HG03354 (cell line): ENCODE results near the gene NOL12.

Experiments used
- ATAC-seq: cut with Tn5 transposase; IDR thresholded peaks from one replicate; pipeline ENCODE4 v1.9.1; 2021; ENCODE audit warnings: mild to moderate bottlenecking; ENCODE audit not compliant: unreplicated experiment, poor library complexity, severe bottlenecking

The NOL12 gene

DNA sequence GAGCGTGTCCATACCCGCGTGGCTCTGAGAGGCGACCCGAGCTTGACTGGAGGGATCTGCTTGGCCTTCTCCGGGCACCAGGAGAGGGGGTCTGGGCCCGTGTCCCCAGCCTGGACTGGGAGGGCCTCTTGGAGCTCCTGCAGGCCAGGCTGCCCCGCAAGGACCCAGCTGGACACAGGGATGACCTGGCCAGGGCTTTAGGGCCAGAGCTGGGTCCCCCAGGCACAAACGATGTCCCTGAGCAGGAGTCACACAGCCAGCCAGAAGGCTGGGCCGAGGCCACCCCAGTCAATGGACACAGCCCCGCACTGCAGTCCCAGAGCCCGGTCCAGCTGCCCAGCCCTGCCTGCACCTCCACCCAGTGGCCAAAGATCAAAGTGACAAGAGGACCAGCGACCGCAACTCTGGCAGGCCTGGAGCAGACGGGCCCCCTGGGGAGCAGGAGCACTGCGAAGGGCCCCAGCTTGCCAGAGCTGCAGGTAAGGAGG lies 48.9 kb downstream of the NOL12 start:
- ATAC-seq, result no peak

DNA sequence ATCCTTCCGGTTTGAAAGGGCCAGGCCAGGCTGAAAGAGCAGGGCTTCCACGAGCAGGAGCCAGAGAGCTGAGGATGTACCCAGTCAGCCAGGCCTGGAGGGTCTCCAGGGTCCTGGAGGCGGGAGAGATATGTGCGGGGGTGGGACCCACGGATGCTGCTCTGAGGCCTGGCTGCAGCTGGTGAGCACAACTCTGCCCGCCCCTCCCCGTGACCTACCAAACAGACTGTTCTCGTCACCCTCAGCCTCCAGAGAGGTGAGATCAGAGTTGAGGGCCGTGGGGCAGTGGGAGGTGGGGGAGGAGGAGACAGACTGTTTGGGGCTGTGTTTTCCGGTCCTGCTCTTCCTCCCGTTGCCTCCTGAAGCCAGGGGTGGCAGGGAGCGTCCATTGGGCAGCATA lies 52.9 kb downstream of the NOL12 start:
- ATAC-seq, result no peak

DNA sequence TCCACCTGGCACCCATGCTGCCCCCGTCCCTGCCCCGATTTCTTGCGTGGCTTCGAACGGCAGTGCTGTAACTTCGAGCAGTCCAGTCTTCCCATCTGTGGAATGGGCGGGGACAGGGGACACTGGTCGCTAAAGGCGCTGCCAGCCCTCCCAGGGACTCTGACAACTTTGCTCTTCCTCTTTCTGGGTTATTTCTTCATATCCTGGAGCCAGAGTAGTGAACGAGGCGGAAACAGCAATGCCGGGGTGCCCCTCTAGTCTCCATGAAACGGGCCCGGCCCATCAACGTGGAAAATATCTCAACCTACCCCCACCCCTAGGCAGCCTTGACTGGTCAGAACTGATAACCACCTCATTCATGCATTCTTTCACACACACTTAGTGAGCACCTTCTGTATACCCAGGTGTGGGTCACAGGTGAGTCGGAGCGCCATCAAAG lies 53.5 kb downstream of the NOL12 start:
- no peak for ATAC-seq

DNA sequence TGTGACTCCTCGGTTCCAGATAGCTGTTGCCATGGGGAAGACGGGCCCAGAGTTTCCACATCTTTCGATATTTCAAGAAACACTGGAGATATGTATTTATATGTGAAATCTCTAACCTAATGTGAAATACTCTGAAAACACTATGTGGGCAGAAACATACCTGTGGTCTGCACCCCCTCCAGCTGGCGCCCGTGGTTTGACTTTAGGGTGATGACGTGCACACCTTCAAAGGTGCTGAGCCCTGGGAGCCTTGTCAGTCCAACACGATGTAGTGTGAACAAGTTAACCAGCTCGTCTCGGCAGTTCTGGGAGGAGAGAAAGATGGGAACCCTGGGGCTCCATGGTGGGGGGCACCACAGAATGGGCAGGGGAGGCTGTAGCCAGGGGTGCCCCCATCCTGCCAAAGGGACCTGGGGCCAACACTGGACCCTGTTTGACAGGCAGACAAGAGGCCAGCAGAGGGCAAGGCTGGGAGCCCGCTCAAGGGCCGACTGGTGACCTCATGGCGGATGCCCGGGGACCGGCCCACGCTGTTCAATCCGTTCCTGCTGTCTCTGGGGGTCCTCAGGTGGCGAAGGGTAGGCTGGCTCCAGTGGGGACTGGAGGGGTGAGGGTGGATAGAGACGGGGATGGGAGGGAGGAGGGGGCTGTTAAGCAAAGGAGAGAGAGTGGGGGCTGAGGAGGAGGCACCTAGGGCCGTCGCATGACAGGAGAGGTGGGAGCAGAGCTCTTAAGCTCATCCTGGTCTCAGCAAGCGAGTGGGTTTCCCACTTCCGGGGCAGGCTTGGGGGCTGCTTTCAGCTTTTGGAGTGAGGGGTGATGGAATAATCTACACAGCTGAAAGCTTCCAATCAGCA lies 54.5 kb downstream of the NOL12 start:
- no peak for ATAC-seq

DNA sequence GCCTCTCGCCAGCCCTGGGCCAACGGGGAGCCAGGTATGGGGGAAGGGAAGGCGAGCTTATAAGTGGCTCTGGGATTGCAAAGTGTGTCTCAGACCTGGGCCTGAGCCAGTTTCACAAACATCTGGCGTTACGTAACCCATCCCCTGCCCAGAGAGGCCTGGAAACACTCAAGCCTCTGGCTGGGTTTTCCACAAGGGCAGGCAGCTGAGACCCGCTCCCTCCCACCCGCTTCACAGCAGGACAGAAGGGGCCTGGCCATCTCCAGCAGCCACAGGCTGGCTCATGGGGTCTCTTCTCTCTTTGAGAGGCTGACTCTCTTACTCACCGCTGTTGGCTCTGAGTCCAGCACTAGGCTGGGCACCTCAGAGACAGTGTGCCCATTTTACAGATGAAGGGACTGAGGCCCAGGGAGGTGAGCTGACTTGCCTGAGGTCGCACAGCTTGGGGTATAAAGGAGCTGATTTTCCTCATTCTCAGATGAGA lies 55.2 kb downstream of the NOL12 start:
- no peak for ATAC-seq

DNA sequence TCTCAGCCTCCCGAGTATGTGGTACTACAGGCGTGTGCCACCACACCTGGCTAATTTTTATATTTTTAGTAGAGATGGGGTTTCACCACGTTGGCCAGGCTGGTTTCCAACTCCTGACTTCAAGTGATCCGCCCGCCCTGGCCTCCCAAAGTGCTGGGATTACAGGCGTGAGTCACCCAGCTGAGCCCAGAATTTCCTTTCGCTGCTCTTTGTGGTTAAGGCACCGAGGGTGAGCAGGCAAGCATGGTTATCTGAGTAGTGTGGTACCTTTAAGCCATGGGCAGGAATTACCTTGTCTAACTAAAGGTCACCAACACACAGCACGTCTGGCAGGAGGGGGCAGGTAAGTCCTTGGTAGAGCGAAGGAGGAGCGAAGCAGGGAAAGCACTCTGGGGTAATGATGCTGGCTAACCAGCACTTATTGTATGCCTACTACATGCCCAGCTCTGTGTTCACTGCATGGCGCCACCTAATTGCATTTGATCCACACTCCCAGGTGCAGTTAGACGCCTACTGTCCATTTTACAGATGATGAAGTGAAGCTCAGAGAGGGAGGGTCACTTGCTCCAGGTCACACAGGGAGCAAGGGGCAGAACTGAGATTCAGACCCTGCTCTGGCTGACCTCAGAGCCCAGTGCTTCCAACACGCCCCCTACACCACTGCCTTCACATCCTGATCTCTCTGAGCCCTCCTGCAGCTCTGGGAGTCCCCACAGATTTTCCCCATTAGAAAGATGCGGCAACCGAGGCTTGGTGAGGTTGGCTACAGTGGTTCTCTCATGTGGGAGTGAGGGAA lies 56.4 kb downstream of the NOL12 start:
- ATAC-seq, result no peak
